ENCODE results near the gene OTUB1.
"Not testable (repeated sequence)": the region's sequence is repeated elsewhere in the genome, so short reads cannot be mapped to it uniquely, and the experiment has no call there.

OTUB1 gene

DNA sequence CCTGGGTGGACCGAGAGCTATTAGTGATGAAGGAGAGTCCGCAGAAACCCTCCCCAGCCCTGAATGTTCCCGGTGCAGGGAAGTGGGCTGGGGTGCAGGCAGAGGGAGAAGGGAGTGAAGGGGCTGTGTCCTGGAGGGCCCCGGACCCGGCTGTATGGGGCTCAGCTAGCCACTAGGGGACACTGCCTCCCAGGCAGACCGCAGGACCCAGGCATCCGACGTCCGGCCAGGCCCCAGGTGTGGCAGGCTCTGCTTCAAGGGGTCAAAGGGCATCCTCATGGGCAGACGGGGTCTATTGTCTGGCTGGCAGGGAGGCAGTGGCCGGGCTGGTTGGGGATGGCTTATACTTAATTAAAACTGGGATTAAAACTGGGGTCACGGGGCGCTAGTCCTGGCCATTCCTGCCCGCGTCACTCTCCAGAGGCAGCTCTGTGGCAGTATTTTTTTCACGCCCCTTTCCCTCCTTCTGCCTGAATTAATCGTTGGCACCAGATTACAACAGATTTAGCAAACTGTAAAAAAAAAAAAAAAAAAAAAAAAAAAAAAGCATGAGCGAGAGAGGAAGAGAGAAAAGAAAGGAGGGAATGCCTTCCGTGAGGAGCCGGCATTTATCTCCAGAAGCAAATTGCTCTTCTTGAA, 54.6 kb downstream of the OTUB1 start:
- DNase-seq = peak in 42 of 56 donors; percentile 21 to 80 (median 56)

DNA sequence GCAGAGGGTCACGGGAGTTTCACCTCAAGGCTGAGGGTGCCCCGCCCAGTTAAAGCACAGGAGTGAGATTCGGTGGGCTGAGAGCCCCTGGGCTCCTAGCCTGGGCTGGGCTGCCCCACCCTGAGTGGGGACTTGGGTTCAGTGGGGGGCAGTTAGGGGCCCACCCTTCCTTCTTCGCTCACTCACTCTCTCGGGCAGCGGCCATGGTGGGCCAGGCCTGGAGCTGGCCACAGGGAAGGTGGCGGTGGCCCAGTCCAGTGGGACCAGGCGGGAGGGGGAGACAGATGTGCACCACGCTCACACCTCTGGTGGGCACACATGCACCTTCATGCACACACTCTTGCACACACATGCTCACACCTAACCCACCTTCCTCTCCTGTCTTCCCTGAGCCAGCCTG, 55.6 kb downstream of the OTUB1 start:
- no peak for DNase-seq

DNA sequence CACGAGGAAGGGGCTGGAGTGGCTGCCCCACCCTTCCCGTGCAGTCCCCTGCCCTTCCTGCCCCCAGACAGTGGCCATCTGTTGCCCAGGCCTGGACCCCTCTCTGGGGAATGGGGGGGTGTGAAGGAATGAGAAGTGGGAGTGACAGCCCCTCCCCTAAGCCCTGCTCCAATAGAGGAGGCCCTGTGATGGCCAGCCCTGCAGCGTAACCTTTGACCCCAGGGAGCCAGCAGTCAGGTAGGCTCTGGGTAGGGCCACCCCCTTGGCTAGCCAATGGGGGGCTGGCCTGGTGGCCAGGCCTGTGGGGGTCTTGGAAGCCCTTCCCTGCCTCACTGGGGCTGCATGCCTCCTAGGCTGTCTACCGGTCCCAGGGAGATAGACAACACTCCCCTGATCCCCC, 56.1 kb downstream of the OTUB1 start:
- DNase-seq = no peak

DNA sequence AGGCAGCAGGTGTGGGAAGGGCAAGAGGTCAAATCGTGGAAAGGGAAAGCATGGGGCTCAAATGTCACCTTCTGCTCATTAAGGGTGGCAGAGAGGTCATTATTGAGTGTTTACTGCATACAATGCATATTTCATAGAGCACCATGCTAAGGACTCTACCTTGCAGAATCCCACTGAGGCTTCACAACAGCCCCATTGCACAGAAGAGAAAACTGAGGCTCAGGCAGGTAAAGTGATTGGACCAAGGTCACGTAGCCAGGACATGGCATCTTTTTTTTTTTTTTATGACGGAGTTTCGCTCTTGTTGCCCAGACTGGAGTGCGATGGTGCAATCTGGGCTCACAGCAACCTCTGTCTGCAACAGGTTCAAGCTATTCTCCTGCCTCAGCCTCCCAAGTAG, 57.3 kb downstream of the OTUB1 start:
- no peak for DNase-seq

DNA sequence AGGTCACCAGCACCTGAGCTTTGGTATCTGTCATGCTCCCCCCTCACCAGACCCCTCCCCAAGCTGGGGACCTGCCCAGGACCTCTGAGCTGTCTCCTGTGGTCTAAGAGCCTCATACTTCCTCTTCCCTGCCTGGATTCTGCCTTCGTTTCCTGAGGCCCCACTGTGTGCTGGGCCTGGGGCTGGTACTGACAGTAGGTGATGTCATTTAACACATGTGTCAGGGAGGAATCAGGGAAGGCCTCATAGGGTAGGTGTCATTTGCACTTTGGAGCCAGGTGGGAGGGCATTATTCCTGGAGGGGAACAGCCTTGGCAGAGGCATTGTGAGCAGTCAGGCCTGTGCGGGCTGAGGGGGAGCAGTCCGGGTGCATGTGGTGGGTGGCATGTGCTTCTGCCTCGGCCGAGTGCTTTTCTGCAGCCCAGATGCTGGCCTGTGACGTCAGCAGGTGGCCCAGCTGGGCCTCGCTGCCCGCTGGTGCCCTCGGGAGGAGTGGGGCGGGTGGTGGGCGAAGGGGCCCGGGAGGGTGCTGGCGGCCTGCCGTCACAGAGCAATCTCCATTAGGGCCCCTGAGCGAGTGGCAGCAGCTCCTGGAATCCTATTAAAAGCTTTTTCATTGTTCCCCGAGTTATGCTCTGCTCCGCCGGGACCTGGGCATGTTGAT, 58.6 kb downstream of the OTUB1 start:
- peak in 44 of 56 donors; percentile 9 to 86 (median 54) for DNase-seq

DNA sequence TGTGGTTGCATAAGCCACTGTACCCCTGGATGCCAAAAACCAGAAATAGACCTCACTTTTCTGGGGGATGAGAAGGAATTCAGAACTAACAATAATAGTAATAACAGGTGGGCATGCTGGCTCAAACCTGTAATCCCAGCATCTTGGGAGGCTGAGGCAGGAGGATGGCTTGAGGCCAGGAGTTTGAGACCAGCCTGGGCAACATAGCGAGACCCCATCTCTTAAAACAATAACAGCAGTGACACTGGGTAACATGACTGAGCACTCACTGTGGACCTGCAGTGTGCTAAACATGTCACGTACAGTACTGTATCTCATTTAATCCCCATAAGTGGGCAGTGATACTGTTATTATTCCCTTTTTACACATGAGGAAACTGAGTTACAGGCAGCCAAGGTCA, 59.5 kb downstream of the OTUB1 start:
- no peak for DNase-seq

DNA sequence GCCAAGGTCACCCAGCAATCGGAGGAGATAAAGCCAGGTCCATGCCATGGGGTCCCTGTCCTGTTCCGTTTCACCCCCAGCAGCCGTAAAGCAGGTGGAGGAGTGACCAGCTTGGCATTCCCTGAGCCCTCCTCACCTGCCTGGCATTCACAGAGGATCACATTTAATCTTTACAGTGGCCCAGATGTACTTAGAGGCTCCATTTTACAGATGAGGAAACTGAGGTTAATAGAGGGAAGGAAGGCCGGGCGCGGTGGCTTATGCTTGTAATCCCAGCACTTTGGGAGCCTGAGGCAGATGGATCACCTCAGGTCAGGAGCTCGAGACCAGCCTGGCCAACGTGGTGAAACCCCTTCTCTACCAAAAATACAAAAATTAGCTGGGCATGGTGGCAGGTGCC, 61.1 kb downstream of the OTUB1 start:
- DNase-seq = not testable (repeated sequence)
